Left lung (tissue), 10 donors: ENCODE measurements around the gene SELENOH. TPM values are rescaled to one million over a fixed set of nuclear protein-coding genes. Genes with fewer than 3 reads are reported as not detected.

Source experiments
- ATAC-seq: fragments of 200-7000 bp; cut with Tn5 transposase; one replicate; pipeline ENCODE4 v1.9.1; 2020; ENCODE audit warnings: moderate library complexity
- DNase-seq, 4 donors: peaks; one replicate each; pipeline ENCODE4 v3.0.0-alpha.2; 2013 to 2020
- H3K27ac ChIP-seq, 2 donors: fragments of 200-600 bp; sonication (generic) in 1 of 2; one replicate each; pipeline versions ENCODE4 v1.5.0 to v1.8.0; 2020 to 2021
- H3K27me3 ChIP-seq, 2 donors: fragments of 200-600 bp; sonication (generic) in 1 of 2; one replicate each; pipeline versions ENCODE4 v1.5.0 to v1.8.0; 2020 to 2021
- H3K36me3 ChIP-seq, 2 donors: fragments of 200-600 bp; sonication (generic) in 1 of 2; one replicate each; pipeline versions ENCODE4 v1.5.0 to v1.8.0; 2020 to 2021
- H3K4me1 ChIP-seq, 2 donors: fragments of 200-600 bp; one replicate each; pipeline ENCODE4 v1.8.0; 2021
- H3K4me3 ChIP-seq, 2 donors: fragments of 200-600 bp; sonication (generic) in 1 of 2; one replicate each; pipeline versions ENCODE4 v1.5.0 to v1.8.0; 2020 to 2021; ENCODE audit warnings: mild to moderate bottlenecking in 1 of 2
- H3K9me3 ChIP-seq, 2 donors: fragments of 200-600 bp; sonication (generic) in 1 of 2; one replicate each; pipeline versions ENCODE4 v1.5.0 to v1.8.0; 2020 to 2021
- CTCF ChIP-seq, 2 donors: fragments of 200-600 bp; sonication (generic) in 1 of 2; IDR thresholded peaks; one replicate each; pipeline versions ENCODE4 v1.5.0 to v1.8.0; 2021; ENCODE audit warnings: antibody characterized with exemption in 2 of 2
- intact Hi-C, 2 donors: fragments of 100-400 bp; cut with DNase I; formaldehyde crosslinking; loops; one replicate each; pipeline versions ENCODE4 v1.11.2 to v1.14.2; 2022
- polyA plus RNA-seq, 6 donors: library from polyadenylated mRNA; unstranded; fragments of 120-200 nt; gene quantifications; one replicate each; pipeline ENCODE4 v1.2.1, GENCODE V29; 2013; ENCODE audit not compliant: insufficient read length in 6 of 6
- total RNA-seq, 2 donors: library from RNA; stranded (reverse); fragmentation: NEBNext Ultra II Directional; extraction: Animal tissue kit (Norgen Biotek cat#: 25700); gene quantifications; one replicate each; pipeline ENCODE4 v1.2.1, GENCODE V29; 2021
- donor health status: DM: no; HTN: yes; CAD: no.
- donor health status: DM: no; HTN: no; CAD: no.

The SELENOH gene
- total and polyA plus RNA-seq, 8 donors: 94.1 to 130 (median 109) TPM

- no peaks in the 10 kb centered on the region for H3K36me3 ChIP-seq
- ATAC-seq (peak; percentile 54), DNase-seq (no peak)
- TF ChIP-seq CTCF (IDR thresholded peaks at IDR 0.05): no peak
- H3K4me3 ChIP-seq: no peak overlapping the region
- H3K27ac ChIP-seq: peak overlapping the region; percentile 49 to 82
- peaks cover 34 to 96% of the 10 kb centered on the region in 2 donors for H3K4me1 ChIP-seq
- H3K27me3 ChIP-seq: no peaks in the 10 kb centered on the region
- no peaks in the 10 kb centered on the region for H3K9me3 ChIP-seq
- intact Hi-C loops: no loop called here
Observed at GRCh38 chr11:57772562-57772961, 31.3 kb downstream of the SELENOH start.

GRCh38 chr11:57773026-57773598 is 31.8 kb downstream of the SELENOH start:
- Histone ChIP-seq H3K36me3 (no peaks in the 10 kb centered on the region), H3K4me1 (peaks cover 39 to 96% of the 10 kb centered on the region in 2 donors), H3K27me3 (no peaks in the 10 kb centered on the region), H3K27ac (peak overlapping the region in 1 of 2 donors; percentile 82), H3K9me3 (no peaks in the 10 kb centered on the region), H3K4me3 (no peak overlapping the region)
- no peak for DNase-seq
- no peak for ATAC-seq
- intact Hi-C loops: no loop called here
- TF ChIP-seq CTCF (IDR thresholded peaks at IDR 0.05): no peak

- Histone ChIP-seq H3K9me3 (no peaks in the 10 kb centered on the region), H3K27ac (peak overlapping the region; percentile 82 to 88), H3K27me3 (no peaks in the 10 kb centered on the region), H3K4me1 (peaks cover 60 to 99% of the 10 kb centered on the region in 2 donors), H3K36me3 (no peaks in the 10 kb centered on the region), H3K4me3 (peak overlapping the region in 1 of 2 donors; percentile 14)
- no peak for TF ChIP-seq CTCF (IDR thresholded peaks at IDR 0.05)
- intact Hi-C loops: no loop called here
- DNase-seq (peak in 1 of 4 donors; percentile 69), ATAC-seq (no peak)
Observed at GRCh38 chr11:57775491-57775890, 34.2 kb downstream of the SELENOH start.

- Histone ChIP-seq H3K27me3 (no peaks in the 10 kb centered on the region), H3K9me3 (no peaks in the 10 kb centered on the region), H3K4me1 (peaks cover 66 to 99% of the 10 kb centered on the region in 2 donors), H3K27ac (peak overlapping the region; percentile 82 to 88), H3K4me3 (peak overlapping the region in 1 of 2 donors; percentile 14), H3K36me3 (no peaks in the 10 kb centered on the region)
- intact Hi-C loops: no loop called here
- TF ChIP-seq CTCF (IDR thresholded peaks at IDR 0.05): no peak
- ATAC-seq: peak; percentile 51
- DNase-seq: peak in 3 of 4 donors; percentile 55 to 86 (median 76)
Observed at GRCh38 chr11:57776031-57776521, 34.8 kb downstream of the SELENOH start.

- Histone ChIP-seq H3K27me3 (no peaks in the 10 kb centered on the region), H3K36me3 (no peaks in the 10 kb centered on the region), H3K9me3 (no peaks in the 10 kb centered on the region), H3K4me3 (no peak overlapping the region), H3K4me1 (peaks cover 72 to 99% of the 10 kb centered on the region in 2 donors), H3K27ac (peak overlapping the region; percentile 82 to 88)
- no peak for TF ChIP-seq CTCF (IDR thresholded peaks at IDR 0.05)
- intact Hi-C loops: no loop called here
- ATAC-seq: no peak
- no peak for DNase-seq
Observed at GRCh38 chr11:57776577-57777210, 35.4 kb downstream of the SELENOH start.
